ENCODE data around the gene BLTP2.

DNA sequence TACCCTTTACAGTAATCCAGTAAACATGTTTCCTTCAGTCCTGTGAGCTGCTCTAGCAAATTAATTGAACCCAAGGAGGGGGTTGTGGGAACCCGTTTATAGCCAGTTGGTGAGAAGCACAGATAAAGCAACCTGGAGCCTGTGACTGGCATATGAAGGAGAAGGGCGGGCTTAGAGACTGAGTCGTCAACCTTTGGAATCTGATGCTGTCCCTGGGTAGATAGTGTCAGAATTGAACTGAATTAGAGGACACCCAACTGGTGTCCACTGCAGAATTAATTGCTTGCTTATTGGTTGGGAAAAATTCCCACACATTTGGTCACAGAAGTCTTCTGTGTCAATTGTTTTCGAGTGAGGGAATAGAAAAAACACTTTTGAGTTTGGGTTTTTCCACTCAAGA, 18.1 kb downstream of the BLTP2 start:
- no peak for TF ChIP-seq POLR2A (IDR thresholded peaks at IDR 0.05; ENCODE audit: extremely low read depth, insufficient read length)
- TF ChIP-seq, protein P1, sequence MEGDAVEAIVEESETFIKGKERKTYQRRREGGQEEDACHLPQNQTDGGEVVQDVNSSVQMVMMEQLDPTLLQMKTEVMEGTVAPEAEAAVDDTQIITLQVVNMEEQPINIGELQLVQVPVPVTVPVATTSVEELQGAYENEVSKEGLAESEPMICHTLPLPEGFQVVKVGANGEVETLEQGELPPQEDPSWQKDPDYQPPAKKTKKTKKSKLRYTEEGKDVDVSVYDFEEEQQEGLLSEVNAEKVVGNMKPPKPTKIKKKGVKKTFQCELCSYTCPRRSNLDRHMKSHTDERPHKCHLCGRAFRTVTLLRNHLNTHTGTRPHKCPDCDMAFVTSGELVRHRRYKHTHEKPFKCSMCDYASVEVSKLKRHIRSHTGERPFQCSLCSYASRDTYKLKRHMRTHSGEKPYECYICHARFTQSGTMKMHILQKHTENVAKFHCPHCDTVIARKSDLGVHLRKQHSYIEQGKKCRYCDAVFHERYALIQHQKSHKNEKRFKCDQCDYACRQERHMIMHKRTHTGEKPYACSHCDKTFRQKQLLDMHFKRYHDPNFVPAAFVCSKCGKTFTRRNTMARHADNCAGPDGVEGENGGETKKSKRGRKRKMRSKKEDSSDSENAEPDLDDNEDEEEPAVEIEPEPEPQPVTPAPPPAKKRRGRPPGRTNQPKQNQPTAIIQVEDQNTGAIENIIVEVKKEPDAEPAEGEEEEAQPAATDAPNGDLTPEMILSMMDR (IDR thresholded peaks at IDR 0.05; ENCODE audit: low read depth, low read length) = no peak
- TF ChIP-seq, protein P2, sequence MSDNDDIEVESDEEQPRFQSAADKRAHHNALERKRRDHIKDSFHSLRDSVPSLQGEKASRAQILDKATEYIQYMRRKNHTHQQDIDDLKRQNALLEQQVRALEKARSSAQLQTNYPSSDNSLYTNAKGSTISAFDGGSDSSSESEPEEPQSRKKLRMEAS (IDR thresholded peaks at IDR 0.05; ENCODE audit: low read depth, low read length) = no peak
- TF ChIP-seq MYC (IDR thresholded peaks at IDR 0.05; ENCODE audit: low read depth, low read length) = no peak

Measured in NB4 (cell line).